ENCODE data around the gene NR6A1.
"Not testable (repeated sequence)": the region's sequence is repeated elsewhere in the genome, so short reads cannot be mapped to it uniquely, and the experiment has no call there.

The NR6A1 gene

GRCh38 chr9:124776618-124776953 lies 5.5 kb upstream of the NR6A1 start:
- no peak for DNase-seq

- DNase-seq, result peak; percentile 57
Measured at GRCh38 chr9:124774129-124774978, 3.2 kb upstream of the NR6A1 start.

GRCh38 chr9:124773473-124774128 lies 2.5 kb upstream of the NR6A1 start:
- no peak for DNase-seq

- DNase-seq, result not testable (repeated sequence)
Measured at GRCh38 chr9:124772877-124773276, 1.8 kb upstream of the NR6A1 start.

- DNase-seq, result peak; percentile 63
Measured at GRCh38 chr9:124771867-124772679, 962 bp upstream of the NR6A1 start.

DNA sequence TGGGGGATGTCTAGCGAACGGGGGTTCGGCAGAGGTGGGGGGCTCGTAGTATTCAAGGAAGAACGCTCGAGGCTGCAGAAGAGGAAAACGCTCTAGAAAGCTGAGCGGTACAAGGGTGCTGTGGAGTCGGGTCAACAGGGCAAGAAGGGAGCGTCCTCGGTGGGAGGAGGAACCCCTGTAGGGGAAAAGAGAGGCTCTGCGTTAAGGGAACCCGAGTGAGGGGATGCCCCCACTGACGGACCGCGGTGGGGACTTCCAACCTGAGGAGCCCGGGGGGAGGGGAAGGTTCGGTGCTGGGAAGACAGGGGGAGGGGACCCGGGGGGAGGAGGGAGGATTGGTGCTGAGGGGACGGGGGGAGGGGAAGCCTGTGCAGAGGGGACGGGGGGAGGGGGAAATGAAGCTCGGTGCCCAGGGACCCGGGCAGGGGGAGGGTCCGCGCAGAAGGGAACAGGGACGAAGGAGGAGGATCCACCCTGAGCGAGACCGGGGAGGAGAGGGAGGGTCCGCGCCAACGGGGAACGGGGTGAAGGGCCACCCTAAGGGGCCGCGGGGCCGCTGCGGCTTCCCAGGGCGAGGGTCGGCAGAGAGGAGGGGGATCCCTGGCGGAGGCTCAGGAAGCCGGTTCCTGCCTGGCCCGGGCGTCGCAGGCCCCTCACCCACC lies 621 bp downstream of the NR6A1 start:
- no peak for DNase-seq

DNA sequence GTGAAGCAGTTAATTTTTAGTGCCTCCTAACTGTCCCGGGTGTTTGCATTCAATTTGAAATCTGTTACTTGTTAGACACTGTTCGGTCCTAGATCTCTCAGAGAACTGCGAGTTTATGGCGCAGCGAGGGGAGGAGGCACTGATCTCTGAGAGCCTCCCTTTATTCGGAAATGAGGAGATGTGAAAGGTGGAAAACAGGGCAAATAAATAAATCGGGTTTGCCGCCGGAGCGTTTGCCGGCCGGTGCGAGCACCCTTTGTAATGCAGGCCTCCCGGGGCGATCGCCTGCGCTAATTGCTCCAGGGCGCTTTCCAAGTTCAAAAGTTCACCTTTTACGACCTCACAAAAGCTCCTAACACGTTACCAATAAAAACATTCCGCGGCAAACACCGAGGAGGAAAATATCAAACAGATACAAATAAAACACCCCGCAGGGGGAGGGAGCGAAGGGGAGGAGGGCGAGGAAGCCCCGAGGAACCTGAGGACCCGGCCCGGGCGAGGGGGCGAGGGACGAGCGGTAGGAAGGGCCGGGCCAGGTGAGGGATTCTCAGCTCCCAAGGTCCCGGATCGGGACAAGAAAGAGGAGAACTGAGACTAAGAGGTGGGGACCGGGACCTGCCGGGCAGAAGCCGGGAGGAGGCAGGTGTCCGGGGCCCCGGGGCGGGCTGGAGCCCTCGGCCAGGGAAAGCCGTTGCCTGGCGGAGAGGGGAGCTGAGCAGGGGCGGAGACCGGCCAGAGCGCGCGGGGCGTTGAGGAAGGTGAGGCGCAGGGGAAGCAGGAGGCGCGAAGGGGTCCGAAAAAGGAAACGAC lies 1.4 kb downstream of the NR6A1 start:
- DNase-seq, result no peak

DNA sequence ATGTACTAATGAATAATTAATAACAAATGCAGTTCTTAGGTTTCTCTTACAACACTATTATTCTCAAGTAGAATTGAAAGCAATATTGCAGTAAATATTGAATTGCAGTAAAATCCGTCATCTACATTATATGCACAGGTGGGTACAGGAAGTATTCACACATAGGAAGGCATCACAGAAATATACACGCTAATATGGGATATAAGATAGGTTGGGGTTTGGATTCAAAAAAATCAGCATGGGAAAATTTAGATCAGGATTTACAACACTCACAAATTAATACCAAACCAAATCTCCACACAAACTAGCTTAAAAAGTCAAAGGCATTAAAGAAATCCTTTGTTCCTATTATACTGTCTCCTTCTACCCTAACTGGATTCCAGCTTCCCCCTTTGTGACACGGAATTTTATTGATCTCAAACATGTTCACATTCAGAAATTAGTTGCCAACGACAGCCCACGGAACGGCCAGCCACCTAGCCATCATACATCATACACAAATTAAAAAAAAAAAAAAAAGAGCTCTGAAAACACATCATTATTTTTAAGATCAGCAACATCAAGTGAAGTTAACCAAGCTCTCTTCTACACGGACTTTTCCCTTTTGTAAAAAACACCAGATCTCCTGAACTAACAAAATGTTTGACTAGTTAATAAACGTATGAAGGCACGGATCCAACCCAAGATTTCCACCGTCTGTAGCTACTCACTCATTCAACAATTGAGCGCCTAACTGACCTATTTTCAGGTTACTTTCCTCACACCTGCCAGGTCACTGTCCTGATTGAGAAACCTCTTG lies 2.2 kb downstream of the NR6A1 start:
- DNase-seq, result no peak

DNA sequence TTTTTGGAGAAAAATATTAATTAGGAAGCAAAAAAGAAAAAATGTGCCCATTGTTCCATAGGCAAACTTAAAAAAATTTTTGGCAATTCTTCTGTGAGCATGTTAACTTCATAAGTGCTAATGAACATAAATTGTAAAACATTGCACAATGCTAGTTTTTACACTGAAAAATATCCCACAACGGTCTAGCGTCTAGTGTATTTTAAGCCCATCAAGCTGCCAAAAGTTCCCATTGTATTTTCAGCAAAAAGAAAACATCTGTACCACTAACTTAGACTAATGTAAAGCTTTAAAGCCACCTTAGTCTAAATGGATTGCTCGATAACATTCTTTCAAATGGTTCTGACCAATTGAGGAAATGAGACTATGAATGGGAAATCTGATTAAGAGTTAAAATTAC lies 2.8 kb downstream of the NR6A1 start:
- DNase-seq, result no peak

DNA sequence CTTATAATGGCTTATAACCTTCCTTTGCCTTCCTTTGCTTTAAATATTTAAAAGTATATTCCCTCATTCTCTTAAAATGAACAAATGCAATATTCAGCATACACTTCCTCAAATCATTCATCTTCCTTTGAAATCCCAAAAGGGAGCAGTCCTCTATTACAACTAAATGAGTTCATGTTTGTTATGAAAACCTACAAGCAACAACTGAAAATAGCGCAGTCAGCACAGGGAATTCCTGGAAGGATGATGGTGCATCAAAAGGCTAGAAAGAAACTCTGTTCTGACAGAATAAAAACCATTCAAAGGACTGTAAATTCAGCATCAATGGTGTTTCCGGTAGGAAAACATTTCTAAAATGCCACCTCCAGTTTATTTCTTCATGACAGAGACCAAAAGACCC lies 3.3 kb downstream of the NR6A1 start:
- DNase-seq, result no peak

- peak; percentile 21 for DNase-seq
Measured at GRCh38 chr9:124766815-124767554, 4.1 kb downstream of the NR6A1 start.

GRCh38 chr9:124766326-124766725 lies 4.8 kb downstream of the NR6A1 start:
- no peak for DNase-seq

GRCh38 chr9:124765439-124765835 lies 5.7 kb downstream of the NR6A1 start:
- no peak for DNase-seq

- peak; percentile 44 for DNase-seq
Measured at GRCh38 chr9:124764774-124765438, 6.2 kb downstream of the NR6A1 start.

- DNase-seq, result no peak
Measured at GRCh38 chr9:124762633-124763032, 8.5 kb downstream of the NR6A1 start.

DNA sequence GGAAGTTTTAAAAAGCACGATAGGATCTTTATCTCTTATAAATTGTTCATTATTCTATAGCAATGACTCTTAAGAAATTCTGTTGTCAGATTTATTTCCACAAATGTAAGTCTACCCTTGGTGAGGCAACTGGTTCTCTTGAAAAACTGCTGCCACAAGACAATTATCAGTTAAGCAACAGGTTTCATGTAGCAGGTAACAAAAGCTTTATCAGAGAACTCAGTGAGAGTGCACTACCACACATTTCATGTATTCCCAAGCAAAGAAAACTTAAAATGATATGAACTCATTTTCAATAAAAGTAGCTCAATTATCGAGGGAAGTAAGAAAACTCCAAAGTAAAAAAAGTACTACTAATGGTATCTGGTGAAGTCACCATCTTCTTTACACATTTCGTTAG lies 9.4 kb downstream of the NR6A1 start:
- DNase-seq, result no peak

DNA sequence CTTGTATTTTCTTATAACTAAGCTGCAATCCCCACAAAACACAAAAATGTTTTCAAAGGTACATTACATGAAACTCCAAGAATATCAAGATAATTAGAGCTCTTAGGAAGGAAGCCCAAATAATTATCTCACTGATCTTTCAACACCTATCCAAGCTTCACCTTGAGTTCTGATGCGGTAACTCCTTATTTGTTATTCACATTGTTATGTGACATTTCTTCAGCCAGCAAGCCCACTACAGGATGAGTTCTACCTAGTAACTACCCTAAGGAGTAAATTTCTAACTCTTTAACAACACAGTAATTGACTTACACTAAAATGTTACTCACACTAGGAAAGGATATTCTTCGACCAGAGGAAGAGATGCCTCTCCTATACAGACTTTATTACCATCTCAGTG lies 9.9 kb downstream of the NR6A1 start:
- DNase-seq, result no peak

DNA sequence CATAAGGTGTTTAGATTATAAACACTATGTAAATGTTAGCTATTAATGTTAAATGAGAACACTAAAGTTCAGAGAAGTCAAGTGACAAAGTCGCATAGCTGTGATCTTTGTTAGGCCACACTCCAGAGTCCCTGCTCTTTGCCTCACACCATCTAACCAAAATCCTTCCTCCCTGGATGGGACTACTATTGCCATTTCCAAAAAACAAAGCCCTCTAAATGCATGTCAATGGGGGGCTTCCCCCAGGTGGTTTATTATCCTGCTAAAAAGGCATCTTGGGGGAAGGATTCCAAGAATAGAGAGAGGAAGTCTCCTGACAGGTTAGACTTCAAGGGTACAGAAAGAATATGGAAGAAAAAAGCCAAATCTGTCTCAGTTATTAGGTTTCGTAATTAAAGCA lies 10.4 kb downstream of the NR6A1 start:
- no peak for DNase-seq

DNA sequence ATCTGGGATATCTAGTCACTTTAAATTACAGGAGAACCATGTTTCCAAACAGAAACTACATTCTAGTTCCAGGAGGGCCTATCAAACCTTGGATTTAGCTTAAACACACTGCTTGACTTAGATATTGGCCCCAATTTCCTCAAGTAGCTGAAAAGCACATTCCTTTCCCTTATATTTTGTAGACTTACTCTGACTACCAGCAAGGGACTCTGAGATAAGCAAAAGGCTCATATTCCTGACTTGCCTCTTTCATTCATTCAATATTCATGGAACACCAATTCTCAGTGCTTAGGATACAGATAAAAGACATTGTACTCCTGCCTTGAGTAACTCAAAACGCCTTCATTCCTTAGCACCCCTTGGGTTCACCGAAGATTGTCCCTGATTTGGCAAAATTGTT lies 11.8 kb downstream of the NR6A1 start:
- DNase-seq, result no peak

DNA sequence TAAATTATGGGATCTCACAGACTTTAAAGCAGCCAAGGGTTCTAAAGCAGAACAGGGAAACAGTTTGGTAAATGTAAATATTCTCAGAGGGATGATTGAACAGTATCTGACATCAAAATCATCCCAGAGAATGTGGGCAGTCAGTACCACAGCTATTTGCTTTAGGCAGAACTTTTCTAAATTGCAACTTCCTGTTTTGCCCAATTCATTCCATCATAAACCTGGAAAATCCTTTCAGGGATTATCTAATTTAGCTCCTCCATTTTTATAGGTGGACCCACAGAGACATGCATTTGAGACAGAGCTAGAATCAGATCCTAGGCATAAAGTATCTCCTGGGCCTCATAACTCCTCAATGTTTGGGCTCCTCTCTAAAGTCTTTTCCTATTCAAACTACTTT lies 12.4 kb downstream of the NR6A1 start:
- DNase-seq, result no peak

Data from HCEC 1CT (cell line).